HG03175 (cell line): Measurements from ENCODE around the gene KLF6.

Source experiments
- ATAC-seq: cut with Tn5 transposase; IDR thresholded peaks from one replicate; pipeline ENCODE4 v1.9.1; 2021; ENCODE audit warnings: mild to moderate bottlenecking, moderate library complexity; ENCODE audit not compliant: unreplicated experiment

KLF6 gene

GRCh38 chr10:3775696-3776551 is 9.1 kb downstream of the KLF6 start:
- no peak for ATAC-seq

- no peak for ATAC-seq
These were observed 10.0 kb downstream of the KLF6 start for GRCh38 chr10:3774814-3775695.

- ATAC-seq: no peak
These were observed 10.8 kb downstream of the KLF6 start for GRCh38 chr10:3774018-3774813.

GRCh38 chr10:3773460-3774017 is 11.5 kb downstream of the KLF6 start:
- no peak for ATAC-seq

GRCh38 chr10:3772361-3773171 is 12.4 kb downstream of the KLF6 start:
- no peak for ATAC-seq

GRCh38 chr10:3770611-3771110 is 14.3 kb downstream of the KLF6 start:
- no peak for ATAC-seq

- no peak for ATAC-seq
These were observed 15.5 kb downstream of the KLF6 start for GRCh38 chr10:3769556-3769955.

GRCh38 chr10:3766046-3766756 is 18.8 kb downstream of the KLF6 start:
- no peak for ATAC-seq

- no peak for ATAC-seq
These were observed 19.9 kb downstream of the KLF6 start for GRCh38 chr10:3765146-3765545.

- ATAC-seq: no peak
These were observed 20.3 kb downstream of the KLF6 start for GRCh38 chr10:3764626-3765112.

GRCh38 chr10:3763852-3764625 is 21.0 kb downstream of the KLF6 start:
- ATAC-seq: no peak

GRCh38 chr10:3763035-3763456 is 22.0 kb downstream of the KLF6 start:
- no peak for ATAC-seq

GRCh38 chr10:3762309-3762708 is 22.7 kb downstream of the KLF6 start:
- no peak for ATAC-seq

GRCh38 chr10:3761904-3762303 is 23.1 kb downstream of the KLF6 start:
- ATAC-seq: no peak

- peak; percentile 66 for ATAC-seq
These were observed 23.9 kb downstream of the KLF6 start for GRCh38 chr10:3761021-3761686.

GRCh38 chr10:3760083-3760482 is 24.9 kb downstream of the KLF6 start:
- no peak for ATAC-seq

- no peak for ATAC-seq
These were observed 25.6 kb downstream of the KLF6 start for GRCh38 chr10:3759397-3759796.
